H1 (cell line): ENCODE measurements around the gene F7. TPM values are rescaled to one million over a fixed set of nuclear protein-coding genes. Genes with fewer than 3 reads are reported as not detected.

Experiments used
- CTCF ChIA-PET: fragments of 300-600 bp; sonication (Branson Sonifier 250); formaldehyde crosslinking; loops from one replicate; lab custom pipeline; 2021; ENCODE audit not compliant: partially characterized antibody; lab: Charles Lee
- POLR2A ChIA-PET: fragments of 300-600 bp; sonication (Branson Sonifier 250); formaldehyde crosslinking; loops from one replicate; lab custom pipeline; 2021; ENCODE audit warnings: inconsistent platforms; ENCODE audit not compliant: partially characterized antibody; lab: Charles Lee
- DNase-seq, 2 experiments: peaks; one replicate each; pipeline versions ENCODE4 v3.0.0 to v3.0.0-alpha.2; 2010 to 2022; ENCODE audit warnings: low spot score in 2 of 2, low read depth in 1 of 2, mixed read lengths in 1 of 2
- FAIRE-seq: peaks from 2 replicates; lab custom pipeline; 2011; peaks lifted over from hg19 to GRCh38; lab: Jason Lieb, UNC
- H2AFZ ChIP-seq: 2 replicates; pipeline ENCODE4 v1.8.1; 2012; ENCODE audit warnings: low read length, inconsistent platforms
- H2AK5ac ChIP-seq: 2 replicates; pipeline ENCODE4 v1.6.1; 2013; ENCODE audit warnings: low read depth, low read length
- H2BK120ac ChIP-seq: replicated peaks from 2 replicates; pipeline ENCODE3; 2013; ENCODE audit warnings: low read depth, low read length, inconsistent platforms
- H2BK12ac ChIP-seq: 2 replicates; pipeline ENCODE4 v1.6.1; 2013; ENCODE audit warnings: low read depth, low read length
- H2BK15ac ChIP-seq: 2 replicates; pipeline ENCODE4 v1.6.1; 2013; ENCODE audit warnings: low read length
- H2BK20ac ChIP-seq: 2 replicates; pipeline ENCODE4 v1.6.1; 2013; ENCODE audit warnings: low read length
- H2BK5ac ChIP-seq: 2 replicates; pipeline ENCODE4 v1.6.1; 2013; ENCODE audit warnings: low read depth, low read length
- H3K14ac ChIP-seq: 2 replicates; pipeline ENCODE4 v1.6.1; 2013; ENCODE audit warnings: inconsistent platforms; ENCODE audit not compliant: insufficient read length
- H3K18ac ChIP-seq: 2 replicates; pipeline ENCODE4 v1.6.1; 2013; ENCODE audit warnings: low read length; ENCODE audit errors: extremely low read depth
- H3K23ac ChIP-seq: 2 replicates; pipeline ENCODE4 v1.6.1; 2013; ENCODE audit warnings: inconsistent platforms; ENCODE audit not compliant: insufficient read length
- H3K23me2 ChIP-seq: 2 replicates; pipeline ENCODE4 v1.6.1; 2013; ENCODE audit warnings: low read depth, low read length
- H3K27ac ChIP-seq: 2 replicates; pipeline ENCODE4 v1.6.1; 2011; ENCODE audit warnings: low read depth, low read length, inconsistent platforms
- H3K27me3 ChIP-seq, 4 experiments: replicated peaks in 1 of 4; 1 replicate in 1 of 4; 2 replicates in 3 of 4; pipeline versions ENCODE4 v1.6.1 to v1.8.1; 2011 to 2013; ENCODE audit warnings: low read length in 3 of 4, mild to moderate bottlenecking in 3 of 4, inconsistent platforms in 2 of 4, mixed read lengths in 2 of 4, moderate library complexity in 1 of 4; ENCODE audit not compliant: control insufficient read depth in 3 of 4, insufficient read depth in 3 of 4; ENCODE audit errors: extremely low read depth in 1 of 4
- H3K36me3 ChIP-seq, 4 experiments: 2 replicates each; pipeline versions ENCODE4 v1.6.1 to v1.8.1; 2011 to 2013; ENCODE audit warnings: mild to moderate bottlenecking in 4 of 4, low read length in 3 of 4, moderate library complexity in 2 of 4, control low read depth in 1 of 4, inconsistent platforms in 1 of 4; ENCODE audit not compliant: insufficient read depth in 4 of 4, control insufficient read depth in 2 of 4
- H3K4ac ChIP-seq: replicated peaks from 2 replicates; pipeline ENCODE3; 2013; ENCODE audit warnings: low read length, low read depth, mixed read lengths, inconsistent platforms; ENCODE audit not compliant: insufficient read length
- H3K4me1 ChIP-seq, 4 experiments: replicated peaks in 1 of 4; 1 replicate in 1 of 4; 2 replicates in 3 of 4; pipeline versions ENCODE4 v1.6.1 to v1.8.1; 2011 to 2013; ENCODE audit warnings: low read length in 3 of 4, inconsistent platforms in 2 of 4, mixed read lengths in 1 of 4; ENCODE audit not compliant: insufficient read depth in 4 of 4, control insufficient read depth in 3 of 4
- H3K4me2 ChIP-seq, 2 experiments: 2 replicates each; pipeline versions ENCODE4 v1.6.1 to v1.8.1; 2011 to 2013; ENCODE audit warnings: low read depth in 2 of 2, low read length in 2 of 2, control low read depth in 1 of 2, inconsistent platforms in 1 of 2, mild to moderate bottlenecking in 1 of 2; ENCODE audit not compliant: insufficient read depth in 1 of 2
- H3K4me3 ChIP-seq, 4 experiments: fragments of 200-600, 300-600 bp in 1 of 4; sonication (generic), shearing (Covaris generic), sonication (Bioruptor Twin) in 1 of 4; 2 replicates each; pipeline versions ENCODE4 v1.5.1 to v1.8.1; 2011 to 2016; ENCODE audit warnings: low read length in 4 of 4, low read depth in 3 of 4, control low read depth in 2 of 4, inconsistent platforms in 2 of 4, mild to moderate bottlenecking in 2 of 4, mixed read lengths in 1 of 4, moderate library complexity in 1 of 4; ENCODE audit not compliant: insufficient read depth in 2 of 4; ENCODE audit errors: extremely low read depth in 1 of 4
- H3K56ac ChIP-seq: replicated peaks from 2 replicates; pipeline ENCODE3; 2013; ENCODE audit warnings: low read depth, mild to moderate bottlenecking, mixed read lengths, low read length, inconsistent platforms; ENCODE audit not compliant: insufficient read length
- H3K79me1 ChIP-seq: 2 replicates; pipeline ENCODE4 v1.6.1; 2013; ENCODE audit warnings: low read depth, low read length, control low read depth
- H3K79me2 ChIP-seq, 2 experiments: 2 replicates each; pipeline versions ENCODE4 v1.6.1 to v1.8.1; 2012 to 2013; ENCODE audit warnings: low read length in 2 of 2, mild to moderate bottlenecking in 2 of 2, inconsistent platforms in 1 of 2; ENCODE audit not compliant: insufficient read depth in 2 of 2, control insufficient read depth in 1 of 2
- H3K9ac ChIP-seq, 4 experiments: replicated peaks in 1 of 4; 1 replicate in 1 of 4; 2 replicates in 3 of 4; pipeline versions ENCODE4 v1.6.1 to v1.8.1; 2011 to 2013; ENCODE audit warnings: low read depth in 3 of 4, low read length in 3 of 4, control low read depth in 2 of 4, mild to moderate bottlenecking in 2 of 4, moderate library complexity in 2 of 4, inconsistent platforms in 1 of 4; ENCODE audit errors: extremely low read depth in 1 of 4
- H3K9me3 ChIP-seq, 2 experiments: 2 replicates each; pipeline versions ENCODE4 v1.6.1 to v1.8.1; 2012 to 2013; ENCODE audit warnings: mild to moderate bottlenecking in 2 of 2, moderate library complexity in 2 of 2, control low read depth in 1 of 2, inconsistent platforms in 1 of 2, low read depth in 1 of 2, low read length in 1 of 2, mixed read lengths in 1 of 2; ENCODE audit not compliant: insufficient read depth in 2 of 2
- H4K20me1 ChIP-seq, 2 experiments: replicated peaks in 1 of 2; 2 replicates each; pipeline versions ENCODE3 to v1.8.1; 2011 to 2013; ENCODE audit warnings: inconsistent platforms in 2 of 2, low read length in 2 of 2, mild to moderate bottlenecking in 1 of 2; ENCODE audit not compliant: insufficient read depth in 2 of 2, control insufficient read depth in 1 of 2
- H4K5ac ChIP-seq: 2 replicates; pipeline ENCODE4 v1.6.1; 2013; ENCODE audit warnings: low read length, low read depth, mixed read lengths, inconsistent platforms; ENCODE audit not compliant: insufficient read length
- H4K8ac ChIP-seq: 2 replicates; pipeline ENCODE4 v1.8.0; 2013; ENCODE audit warnings: mild to moderate bottlenecking, moderate library complexity, low read length, inconsistent platforms; ENCODE audit not compliant: insufficient read depth; ENCODE audit errors: extremely low read depth
- H4K91ac ChIP-seq: replicated peaks from 2 replicates; pipeline ENCODE3; 2013; ENCODE audit warnings: low read length, mixed read lengths, inconsistent platforms; ENCODE audit not compliant: insufficient read length
- EZH2 ChIP-seq: fragments of 200-600 bp; sonication (generic); IDR thresholded peaks from 2 replicates; pipeline ENCODE4 v1.7.1; 2012; ENCODE audit warnings: low read depth, mild to moderate bottlenecking, moderate library complexity, low read length, inconsistent platforms; ENCODE audit not compliant: severe bottlenecking
- POLR2AphosphoS5 ChIP-seq: IDR thresholded peaks from 2 replicates; pipeline ENCODE4 v1.6.1; 2011; ENCODE audit warnings: low read depth, low read length
- WGBS, 2 experiments: shearing (Covaris generic) in 1 of 2; methylation state at CpG; one replicate each; pipeline versions ENCODE4 v1.1.6 to v1.1.7; 2013 to 2015; ENCODE audit warnings: low lambda C conversion rate in 2 of 2, mixed read lengths in 2 of 2, inconsistent platforms in 1 of 2, low coverage in 1 of 2, missing lambda C conversion rate in 1 of 2; ENCODE audit not compliant: insufficient replicate concordance in 2 of 2, insufficient coverage in 1 of 2, insufficient read length in 1 of 2; ENCODE audit errors: extremely low coverage in 1 of 2, missing lambda C conversion rate in 1 of 2; 5-methylcytosine and 5-hydroxymethylcytosine counted together
- polyA plus RNA-seq, 7 experiments: library from polyadenylated mRNA; depleted of rRNA in 3 of 7; stranded (reverse) in 5 of 7; unstranded in 2 of 7; fragments of >200 nt in 5 of 7; fragments of 200-250 nt in 2 of 7; gene quantifications; 1 replicate in 5 of 7; 2 replicates in 1 of 7; 4 replicates in 1 of 7; pipeline versions ENCODE4 v1.2.1 to v1.2.3, GENCODE V29; 2011 to 2013; ENCODE audit warnings: missing spikeins in 2 of 7, mixed read lengths in 2 of 7
- total RNA-seq: library from RNA; stranded (reverse); fragmentation: NEBNext Ultra II Directional; extraction: Animal tissue kit (Norgen Biotek cat#: 25700); gene quantifications from 2 replicates; pipeline ENCODE4 v1.2.1, GENCODE V29; 2021

Gene F7
- total and polyA plus RNA-seq, 2 of the 8 experiments (the other 6 are each of a cell fraction or from before 2014, with no cell fraction given), result 0.43 to 0.98 TPM

GRCh38 chr13:113074876-113075275 is 30.7 kb upstream of the F7 start:
- no peak overlapping the region for H2BK15ac ChIP-seq
- H3K56ac ChIP-seq, result no peak overlapping the region
- H3K14ac ChIP-seq, result no peak overlapping the region
- H2BK120ac ChIP-seq, result no peak overlapping the region
- TF ChIP-seq POLR2AphosphoS5 (no peak), EZH2 (no peak)
- DNase-seq, result no peak
- no peak overlapping the region for H3K4me3 ChIP-seq
- H4K91ac ChIP-seq, result no peak overlapping the region
- H3K79me2 ChIP-seq, result no peaks in the 10 kb centered on the region
- no peak overlapping the region for H4K8ac ChIP-seq
- H3K23me2 ChIP-seq, result no peaks in the 10 kb centered on the region
- peaks cover 0 to 5% (median 0%) of the 10 kb centered on the region in 4 experiments; a peak in 2 of 7 replicates for H3K4me1 ChIP-seq
- 96% methylated on average over 20 of the region's 22 CpGs; no CpG with 5 or more reads in 1 of the 2 experiments for WGBS, 2 experiments
- H3K18ac ChIP-seq, result no peak overlapping the region
- no peaks in the 10 kb centered on the region for H3K9me3 ChIP-seq
- no peak overlapping the region for H2AFZ ChIP-seq
- no peak overlapping the region for H3K4ac ChIP-seq
- no peak overlapping the region for H3K27ac ChIP-seq
- H3K23ac ChIP-seq, result no peak overlapping the region
- CTCF ChIA-PET, result interaction anchor here (0.8 to 1.6 kb wide), 3 partner anchors 12 to 20 kb away, joined by 3 to 6 read pairs (median 4); no protein-coding TSS in a partner anchor
- H2AK5ac ChIP-seq, result no peak overlapping the region
- peaks cover 0 to 3% (median 0%) of the 10 kb centered on the region in 4 experiments; a peak in 4 of 8 replicates for H3K36me3 ChIP-seq
- H4K5ac ChIP-seq, result no peak overlapping the region
- H3K9ac ChIP-seq, result no peak overlapping the region
- no peak overlapping the region for H3K4me2 ChIP-seq
- no peak overlapping the region for H2BK5ac ChIP-seq
- FAIRE-seq, result no peak
- H3K79me1 ChIP-seq, result no peaks in the 10 kb centered on the region
- H2BK20ac ChIP-seq, result no peak overlapping the region
- H2BK12ac ChIP-seq, result no peak overlapping the region
- H4K20me1 ChIP-seq, result no peaks in the 10 kb centered on the region
- POLR2A ChIA-PET, result no interaction called here
- no peaks in the 10 kb centered on the region for H3K27me3 ChIP-seq
